ENCODE results near the gene RAB11FIP4.

RAB11FIP4 gene

DNA sequence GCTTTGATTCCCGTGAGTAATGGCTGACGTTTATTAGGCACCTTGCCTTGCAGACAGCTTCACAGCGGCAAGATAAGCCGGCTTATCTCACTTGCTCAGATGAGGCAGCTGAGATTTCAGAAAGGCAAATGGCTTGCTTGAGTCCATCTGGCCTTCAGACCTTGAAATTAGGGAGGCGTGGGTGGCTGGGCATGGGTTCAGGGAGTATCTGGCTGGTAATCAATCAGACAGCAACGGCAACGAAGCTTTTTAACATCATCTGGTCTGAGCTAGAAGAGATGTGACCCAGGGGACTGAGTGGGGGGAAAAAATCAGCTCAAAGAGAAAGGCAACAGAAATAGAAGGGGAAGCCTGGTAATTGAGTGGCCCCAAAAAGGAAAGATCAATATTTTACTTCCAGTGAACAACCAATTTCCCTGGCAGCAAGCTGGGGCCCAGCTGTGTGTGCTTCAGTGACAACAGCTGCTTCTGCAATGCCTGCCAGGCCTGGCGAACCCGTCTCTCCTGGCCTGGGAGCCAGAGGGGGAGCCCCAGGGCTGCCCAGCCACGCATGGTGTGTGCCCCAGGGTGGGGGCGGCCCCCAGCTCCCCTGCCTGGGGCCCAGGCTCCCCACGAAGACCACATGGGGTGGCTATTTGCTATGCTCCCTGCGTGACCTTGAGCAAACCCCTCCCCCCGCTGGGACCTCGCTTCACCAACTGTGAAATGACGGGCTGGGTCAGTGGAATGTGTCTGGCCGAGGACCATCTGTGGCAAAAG is 34.0 kb downstream of the RAB11FIP4 start:
- no peaks in the 10 kb centered on the region for H3K9me3 ChIP-seq (ENCODE audit: control insufficient read depth in 1 of 2, low read length in 2 of 2)
- H3K4me3 ChIP-seq (ENCODE audit: low read depth in 1 of 2, low read length in 2 of 2): no peak overlapping the region
- no peak overlapping the region for H3K27ac ChIP-seq (ENCODE audit: low read length)
- H3K4me1 ChIP-seq (ENCODE audit: control insufficient read depth in 1 of 2, insufficient read depth in 2 of 2, low read length in 2 of 2): peaks cover 0 to 13% of the 10 kb centered on the region in 2 donors
- H3K27me3 ChIP-seq (ENCODE audit: low read depth, low read length): no peaks in the 10 kb centered on the region
- H3K36me3 ChIP-seq (ENCODE audit: control insufficient read depth in 1 of 2, insufficient read depth in 2 of 2, low read length in 2 of 2): no peaks in the 10 kb centered on the region

DNA sequence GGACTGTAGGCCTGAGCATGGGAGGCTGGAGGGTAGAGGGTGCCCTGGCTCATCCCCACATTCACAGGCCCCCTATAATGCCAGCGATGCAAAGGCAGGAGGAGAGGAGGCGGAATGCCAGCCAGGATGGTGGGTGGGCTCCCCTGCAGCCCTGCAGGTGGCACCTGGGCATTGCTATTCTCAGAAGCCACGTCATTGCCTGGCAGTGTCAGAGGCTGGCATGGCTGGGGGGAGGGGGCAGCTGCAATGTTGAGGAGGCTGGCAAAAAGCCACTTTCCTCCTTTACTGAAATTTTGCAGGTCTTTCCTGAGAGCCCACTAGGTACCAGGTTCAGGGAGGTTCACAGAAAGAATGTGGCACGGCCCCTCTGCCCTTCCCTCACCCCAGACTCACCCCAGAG is 36.2 kb downstream of the RAB11FIP4 start:
- no peaks in the 10 kb centered on the region for H3K9me3 ChIP-seq (ENCODE audit: control insufficient read depth in 1 of 2, low read length in 2 of 2)
- H3K27ac ChIP-seq (ENCODE audit: low read length): no peak overlapping the region
- H3K27me3 ChIP-seq (ENCODE audit: low read depth, low read length): no peaks in the 10 kb centered on the region
- H3K36me3 ChIP-seq (ENCODE audit: control insufficient read depth in 1 of 2, insufficient read depth in 2 of 2, low read length in 2 of 2): no peaks in the 10 kb centered on the region
- no peak overlapping the region for H3K4me3 ChIP-seq (ENCODE audit: low read depth in 1 of 2, low read length in 2 of 2)
- H3K4me1 ChIP-seq (ENCODE audit: control insufficient read depth in 1 of 2, insufficient read depth in 2 of 2, low read length in 2 of 2): peaks cover 0 to 13% of the 10 kb centered on the region in 2 donors

DNA sequence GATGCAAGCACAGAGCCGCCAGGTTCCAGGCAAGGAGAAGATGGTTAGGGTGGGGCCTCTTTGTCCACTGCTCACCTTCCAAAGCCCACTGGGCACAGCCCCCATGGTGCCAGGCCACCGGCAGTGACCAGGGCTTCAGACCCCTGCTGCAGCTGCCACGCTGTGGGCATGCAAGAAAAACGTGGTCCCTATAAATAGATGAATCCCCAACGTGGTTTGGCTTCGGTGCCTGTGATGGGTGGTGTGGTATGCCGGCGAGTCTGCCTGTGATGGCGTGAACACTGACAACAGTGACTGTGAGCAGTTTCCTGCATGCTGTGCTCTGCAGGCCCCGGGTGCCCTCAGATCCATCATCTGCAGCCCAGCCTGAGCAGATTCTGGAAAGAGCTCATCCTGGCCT is 36.6 kb downstream of the RAB11FIP4 start:
- Histone ChIP-seq H3K4me1 (ENCODE audit: control insufficient read depth in 1 of 2, insufficient read depth in 2 of 2, low read length in 2 of 2) (peaks cover 0 to 13% of the 10 kb centered on the region in 2 donors), H3K27me3 (ENCODE audit: low read depth, low read length) (no peaks in the 10 kb centered on the region), H3K36me3 (ENCODE audit: control insufficient read depth in 1 of 2, insufficient read depth in 2 of 2, low read length in 2 of 2) (no peaks in the 10 kb centered on the region), H3K27ac (ENCODE audit: low read length) (no peak overlapping the region), H3K9me3 (ENCODE audit: control insufficient read depth in 1 of 2, low read length in 2 of 2) (no peaks in the 10 kb centered on the region), H3K4me3 (ENCODE audit: low read depth in 1 of 2, low read length in 2 of 2) (no peak overlapping the region)

DNA sequence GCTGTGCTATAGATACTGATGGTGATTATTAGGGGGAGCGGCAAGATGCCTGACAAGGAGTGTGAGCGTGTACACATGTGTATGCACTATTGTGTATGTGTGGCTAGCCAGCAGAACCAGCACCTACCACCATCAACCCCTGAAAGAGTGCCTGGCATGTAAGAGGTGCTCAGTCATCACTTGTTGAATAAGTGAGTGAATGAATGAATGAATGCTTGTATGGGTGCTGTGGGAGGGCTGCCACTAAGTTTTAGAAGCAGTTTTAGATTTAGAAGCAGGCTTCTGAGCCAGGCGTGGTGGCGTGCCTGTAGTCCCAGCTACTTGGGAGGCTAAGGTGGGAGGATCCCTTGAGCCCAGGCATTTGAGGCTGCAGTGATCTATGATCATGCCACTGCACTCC is 37.0 kb downstream of the RAB11FIP4 start:
- Histone ChIP-seq H3K4me1 (ENCODE audit: control insufficient read depth in 1 of 2, insufficient read depth in 2 of 2, low read length in 2 of 2) (peaks cover 0 to 13% of the 10 kb centered on the region in 2 donors), H3K9me3 (ENCODE audit: control insufficient read depth in 1 of 2, low read length in 2 of 2) (no peaks in the 10 kb centered on the region), H3K27me3 (ENCODE audit: low read depth, low read length) (no peaks in the 10 kb centered on the region), H3K36me3 (ENCODE audit: control insufficient read depth in 1 of 2, insufficient read depth in 2 of 2, low read length in 2 of 2) (no peaks in the 10 kb centered on the region), H3K27ac (ENCODE audit: low read length) (no peak overlapping the region), H3K4me3 (ENCODE audit: low read depth in 1 of 2, low read length in 2 of 2) (no peak overlapping the region)

DNA sequence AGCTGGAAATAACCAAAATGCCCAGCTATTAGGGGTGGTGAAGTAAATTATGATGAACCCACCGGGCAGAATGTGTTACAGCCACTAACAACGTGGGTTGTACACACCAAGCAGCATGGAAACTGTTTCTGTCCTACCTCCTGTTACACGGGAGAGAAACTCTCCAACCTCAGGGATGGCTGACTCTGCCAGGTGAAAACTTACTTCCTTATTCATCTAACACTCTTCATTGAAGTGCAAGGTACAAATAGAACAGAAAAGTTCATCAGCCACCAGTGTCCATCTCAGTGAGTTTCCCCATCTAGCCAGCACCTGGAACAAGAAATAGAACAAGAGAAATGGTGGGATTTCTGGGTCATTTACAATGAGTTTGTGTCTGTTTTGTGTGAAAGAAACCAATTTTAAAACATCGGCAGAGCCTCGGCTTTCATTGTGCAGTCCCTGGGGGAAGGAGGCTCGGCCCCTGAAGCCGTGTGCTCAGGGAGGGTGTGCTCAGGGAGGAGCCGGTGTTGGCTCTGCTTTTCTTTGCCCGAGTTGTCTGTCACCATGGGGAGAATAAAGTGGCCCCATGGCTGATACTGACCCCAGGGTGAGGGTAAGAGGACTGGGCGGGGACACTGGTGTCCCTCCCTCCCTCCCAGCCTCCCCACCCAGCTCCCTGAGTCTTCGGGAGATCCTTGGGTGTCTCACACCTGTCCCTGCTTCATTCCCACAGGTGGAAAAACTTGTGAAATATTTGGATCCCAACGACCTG is 39.8 kb downstream of the RAB11FIP4 start:
- no peaks in the 10 kb centered on the region for H3K9me3 ChIP-seq (ENCODE audit: control insufficient read depth in 1 of 2, low read length in 2 of 2)
- H3K4me3 ChIP-seq (ENCODE audit: low read depth in 1 of 2, low read length in 2 of 2): no peak overlapping the region
- H3K4me1 ChIP-seq (ENCODE audit: control insufficient read depth in 1 of 2, insufficient read depth in 2 of 2, low read length in 2 of 2): no peaks in the 10 kb centered on the region
- H3K27me3 ChIP-seq (ENCODE audit: low read depth, low read length): no peaks in the 10 kb centered on the region
- no peak overlapping the region for H3K27ac ChIP-seq (ENCODE audit: low read length)
- no peaks in the 10 kb centered on the region for H3K36me3 ChIP-seq (ENCODE audit: control insufficient read depth in 1 of 2, insufficient read depth in 2 of 2, low read length in 2 of 2)

DNA sequence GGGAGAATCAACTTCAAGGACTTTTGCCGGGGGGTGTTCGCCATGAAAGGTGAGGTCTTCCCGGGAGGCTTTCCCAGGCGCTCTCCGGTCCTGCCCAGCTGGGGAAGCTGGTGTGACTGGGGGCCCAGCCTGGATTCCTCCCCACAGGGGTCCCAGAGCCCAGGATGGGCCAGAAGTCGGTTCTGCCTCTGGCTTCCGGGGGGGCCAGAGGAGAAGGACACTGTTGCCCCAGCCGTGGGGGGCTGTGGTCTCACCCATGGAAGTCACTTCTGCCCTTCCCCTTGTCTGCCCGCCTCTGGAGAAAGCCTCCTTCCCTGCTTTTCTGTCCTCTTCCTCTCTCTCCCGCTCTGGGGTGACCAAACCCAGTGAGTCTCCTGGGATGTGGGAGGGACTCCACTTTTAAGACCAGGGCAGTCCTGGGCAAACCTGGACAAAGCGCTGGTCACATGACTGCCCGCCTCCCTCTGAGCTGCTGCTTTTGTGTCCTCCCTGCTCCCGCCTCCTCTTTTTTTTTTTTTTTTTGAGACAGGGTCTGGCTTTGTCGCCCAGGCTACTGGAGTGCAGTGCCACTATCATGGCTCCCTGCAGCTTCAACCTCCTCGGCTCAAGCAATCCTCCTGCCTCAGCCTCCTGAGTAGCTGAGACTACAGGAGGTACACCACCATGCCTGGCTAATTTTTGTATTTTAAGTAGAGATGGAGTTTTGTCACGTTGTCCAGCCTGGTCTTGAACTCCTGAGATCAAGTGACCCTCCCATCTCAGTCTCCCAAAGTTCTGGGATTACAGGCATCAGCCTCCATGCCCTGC is 40.6 kb downstream of the RAB11FIP4 start:
- Histone ChIP-seq H3K27me3 (ENCODE audit: low read depth, low read length) (no peaks in the 10 kb centered on the region), H3K4me3 (ENCODE audit: low read depth in 1 of 2, low read length in 2 of 2) (no peak overlapping the region), H3K4me1 (ENCODE audit: control insufficient read depth in 1 of 2, insufficient read depth in 2 of 2, low read length in 2 of 2) (no peaks in the 10 kb centered on the region), H3K9me3 (ENCODE audit: control insufficient read depth in 1 of 2, low read length in 2 of 2) (no peaks in the 10 kb centered on the region), H3K27ac (ENCODE audit: low read length) (no peak overlapping the region), H3K36me3 (ENCODE audit: control insufficient read depth in 1 of 2, insufficient read depth in 2 of 2, low read length in 2 of 2) (no peaks in the 10 kb centered on the region)

DNA sequence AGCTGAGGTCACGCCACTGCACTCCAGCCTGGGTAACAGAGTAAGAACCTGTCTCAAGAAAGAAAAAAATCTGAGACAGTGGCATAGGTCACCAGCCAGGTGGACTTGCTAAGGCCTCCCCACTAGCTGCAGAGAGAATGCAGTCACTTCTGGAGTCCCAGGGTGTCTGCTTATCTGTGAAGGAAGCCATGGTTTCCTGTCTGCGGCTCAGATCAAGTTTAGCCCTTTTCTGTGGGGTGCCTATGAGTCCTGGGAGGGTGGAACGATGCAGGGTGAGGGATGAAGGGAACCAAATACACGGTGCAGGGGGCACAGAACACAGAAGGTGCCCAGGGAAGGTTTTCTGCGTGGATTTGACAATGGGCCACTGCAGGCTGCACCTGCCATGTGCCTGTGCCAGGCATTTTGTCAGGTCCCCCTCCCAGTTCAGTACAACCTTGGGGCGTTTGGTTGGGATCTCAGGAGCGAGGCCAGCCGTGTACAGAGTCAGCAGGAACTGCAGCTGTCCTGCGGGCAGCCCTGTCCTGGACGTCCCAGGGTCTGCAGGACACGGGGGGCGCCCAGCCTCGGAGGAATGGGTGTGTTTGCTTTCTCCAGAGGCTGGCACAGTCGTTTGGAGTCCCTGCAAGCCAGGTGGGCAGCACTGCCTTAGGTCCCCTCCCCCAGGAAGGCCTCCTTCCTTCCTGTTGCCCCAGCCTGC is 41.8 kb downstream of the RAB11FIP4 start:
- Histone ChIP-seq H3K4me1 (ENCODE audit: control insufficient read depth in 1 of 2, insufficient read depth in 2 of 2, low read length in 2 of 2) (no peaks in the 10 kb centered on the region), H3K36me3 (ENCODE audit: control insufficient read depth in 1 of 2, insufficient read depth in 2 of 2, low read length in 2 of 2) (no peaks in the 10 kb centered on the region), H3K27me3 (ENCODE audit: low read depth, low read length) (no peaks in the 10 kb centered on the region), H3K27ac (ENCODE audit: low read length) (no peak overlapping the region), H3K9me3 (ENCODE audit: control insufficient read depth in 1 of 2, low read length in 2 of 2) (no peaks in the 10 kb centered on the region), H3K4me3 (ENCODE audit: low read depth in 1 of 2, low read length in 2 of 2) (no peak overlapping the region)

DNA sequence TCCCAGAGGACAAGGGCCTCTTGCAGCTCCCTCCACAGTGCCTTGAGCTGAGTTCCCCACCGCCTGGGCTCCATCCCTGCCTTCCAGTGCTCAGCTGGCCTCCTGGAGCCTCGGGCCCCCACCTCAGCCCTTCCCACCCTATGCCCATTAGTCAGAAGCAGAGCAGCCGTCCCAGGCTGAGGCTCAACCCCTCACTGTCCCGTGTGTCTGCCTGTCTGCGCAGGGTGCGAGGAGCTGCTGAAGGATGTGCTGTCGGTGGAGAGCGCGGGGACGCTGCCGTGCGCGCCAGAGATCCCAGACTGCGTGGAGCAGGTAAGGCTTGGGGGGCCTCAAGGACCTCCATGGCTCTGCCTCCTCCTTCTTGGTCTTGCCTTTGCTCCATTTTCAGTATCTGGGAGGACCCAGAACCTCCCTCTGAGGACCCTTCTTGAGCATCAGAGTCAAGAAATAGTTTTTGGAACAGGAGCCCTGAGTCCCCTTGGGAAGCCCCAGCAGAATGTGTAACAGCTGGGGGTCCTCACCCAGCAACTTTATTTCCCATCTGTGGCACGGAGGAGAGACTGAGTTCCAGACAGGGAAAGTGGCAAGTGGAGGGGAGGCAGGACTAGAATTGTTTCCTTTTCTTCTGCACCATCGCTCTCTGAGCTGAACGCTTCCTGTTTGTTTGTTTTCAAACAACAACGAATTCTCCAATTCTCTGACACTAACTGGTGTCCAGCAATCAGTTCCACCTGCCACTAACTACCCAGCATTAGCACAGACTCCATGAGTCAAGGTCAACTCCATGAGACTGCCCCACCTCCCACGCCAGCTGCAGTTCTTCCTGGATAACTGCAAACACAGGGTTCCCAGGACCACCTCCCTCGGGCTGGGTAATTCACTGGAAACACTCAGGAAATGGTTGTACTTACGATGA is 42.6 kb downstream of the RAB11FIP4 start:
- Histone ChIP-seq H3K27me3 (ENCODE audit: low read depth, low read length) (no peaks in the 10 kb centered on the region), H3K4me1 (ENCODE audit: control insufficient read depth in 1 of 2, insufficient read depth in 2 of 2, low read length in 2 of 2) (no peaks in the 10 kb centered on the region), H3K9me3 (ENCODE audit: control insufficient read depth in 1 of 2, low read length in 2 of 2) (no peaks in the 10 kb centered on the region), H3K4me3 (ENCODE audit: low read depth in 1 of 2, low read length in 2 of 2) (no peak overlapping the region), H3K36me3 (ENCODE audit: control insufficient read depth in 1 of 2, insufficient read depth in 2 of 2, low read length in 2 of 2) (no peaks in the 10 kb centered on the region), H3K27ac (ENCODE audit: low read length) (no peak overlapping the region)

DNA sequence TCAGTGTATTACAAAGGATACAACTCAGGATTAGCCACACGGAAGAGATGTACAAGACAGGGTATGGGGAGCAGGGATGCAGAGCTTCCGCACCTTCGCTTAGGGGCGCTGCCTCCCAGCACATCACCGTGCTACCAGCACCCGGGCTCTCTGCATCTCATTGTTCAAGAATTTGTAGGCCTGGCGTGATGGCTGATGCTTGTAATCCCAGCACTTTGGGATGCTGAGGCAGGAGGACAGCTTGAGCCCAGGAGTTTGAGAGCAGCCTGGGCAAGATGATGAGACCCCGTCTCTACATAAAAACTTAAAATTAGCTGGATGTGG is 43.2 kb downstream of the RAB11FIP4 start:
- H3K36me3 ChIP-seq (ENCODE audit: control insufficient read depth in 1 of 2, insufficient read depth in 2 of 2, low read length in 2 of 2): no peaks in the 10 kb centered on the region
- no peaks in the 10 kb centered on the region for H3K27me3 ChIP-seq (ENCODE audit: low read depth, low read length)
- H3K4me3 ChIP-seq (ENCODE audit: low read depth in 1 of 2, low read length in 2 of 2): no peak overlapping the region
- H3K27ac ChIP-seq (ENCODE audit: low read length): no peak overlapping the region
- no peaks in the 10 kb centered on the region for H3K4me1 ChIP-seq (ENCODE audit: control insufficient read depth in 1 of 2, insufficient read depth in 2 of 2, low read length in 2 of 2)
- no peaks in the 10 kb centered on the region for H3K9me3 ChIP-seq (ENCODE audit: control insufficient read depth in 1 of 2, low read length in 2 of 2)

DNA sequence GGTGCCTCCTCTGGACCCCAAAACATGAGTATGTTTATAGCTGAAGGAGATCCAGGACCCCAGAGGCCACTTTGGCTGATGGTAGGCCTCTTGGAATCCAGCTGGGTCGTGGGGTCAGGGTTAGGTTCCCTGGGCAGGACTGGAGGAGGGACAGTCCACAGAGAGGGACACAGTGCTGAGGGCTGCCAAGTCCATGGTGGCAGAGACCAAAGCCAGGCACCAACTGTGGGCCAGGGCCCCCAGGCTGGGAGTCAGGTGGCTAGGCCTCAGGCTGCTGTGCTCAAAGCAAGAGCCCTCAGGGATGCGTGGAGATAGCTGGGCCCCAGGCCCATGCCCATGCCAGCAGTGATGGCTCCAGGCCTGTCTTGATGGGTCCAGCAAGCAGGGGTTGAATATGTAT is 44.1 kb downstream of the RAB11FIP4 start:
- Histone ChIP-seq H3K27me3 (ENCODE audit: low read depth, low read length) (no peaks in the 10 kb centered on the region), H3K36me3 (ENCODE audit: control insufficient read depth in 1 of 2, insufficient read depth in 2 of 2, low read length in 2 of 2) (no peaks in the 10 kb centered on the region), H3K9me3 (ENCODE audit: control insufficient read depth in 1 of 2, low read length in 2 of 2) (no peaks in the 10 kb centered on the region), H3K4me3 (ENCODE audit: low read depth in 1 of 2, low read length in 2 of 2) (no peak overlapping the region), H3K4me1 (ENCODE audit: control insufficient read depth in 1 of 2, insufficient read depth in 2 of 2, low read length in 2 of 2) (no peaks in the 10 kb centered on the region), H3K27ac (ENCODE audit: low read length) (no peak overlapping the region)
